Smooth muscle cell (in vitro differentiated cells): ENCODE results near the gene ZNF443. TPM values are rescaled to one million over a fixed set of nuclear protein-coding genes. Genes with fewer than 3 reads are reported as not detected.
"Not testable (repeated sequence)": the region's sequence is repeated elsewhere in the genome, so short reads cannot be mapped to it uniquely, and the experiment has no call there.

Source experiments
- DNase-seq: peaks from one replicate; lab custom pipeline; 2025; ENCODE audit not compliant: unreplicated experiment; lab: John Stamatoyannopoulos, UW
- H2AFZ ChIP-seq: fragments of 200-600 bp; sonication (generic); 2 replicates; pipeline ENCODE4 v1.6.0; 2016; ENCODE audit warnings: antibody characterized with exemption, low read depth, mild to moderate bottlenecking
- H3F3A ChIP-seq: fragments of 200-600 bp; sonication (generic); 2 replicates; pipeline ENCODE4 v1.6.0; 2017; ENCODE audit warnings: antibody characterized with exemption, low read depth
- H3K27ac ChIP-seq: fragments of 200-600 bp; sonication (generic); 2 replicates; pipeline ENCODE4 v1.5.1; 2016; ENCODE audit warnings: low read depth, mild to moderate bottlenecking
- H3K27me3 ChIP-seq: fragments of 200-600 bp; sonication (generic); 2 replicates; pipeline ENCODE4 v1.6.1; 2016; ENCODE audit warnings: low read depth, mild to moderate bottlenecking
- H3K36me3 ChIP-seq: fragments of 200-600 bp; sonication (generic); 2 replicates; pipeline ENCODE4 v1.5.1; 2016; ENCODE audit warnings: low read depth
- H3K4me1 ChIP-seq: fragments of 200-600 bp; sonication (generic); 2 replicates; pipeline ENCODE4 v1.5.1; 2016; ENCODE audit warnings: low read depth
- H3K4me2 ChIP-seq: fragments of 200-600 bp; sonication (generic); 2 replicates; pipeline ENCODE4 v1.6.0; 2016; ENCODE audit warnings: mild to moderate bottlenecking
- H3K4me3 ChIP-seq: fragments of 200-600 bp; sonication (generic); 2 replicates; pipeline ENCODE4 v1.5.1; 2016; ENCODE audit warnings: mild to moderate bottlenecking
- H3K79me2 ChIP-seq: fragments of 200-600 bp; sonication (generic); 2 replicates; pipeline ENCODE4 v1.6.0; 2016; ENCODE audit warnings: low read depth, mild to moderate bottlenecking
- H3K9ac ChIP-seq: fragments of 200-600 bp; sonication (generic); 2 replicates; pipeline ENCODE4 v1.6.0; 2016; ENCODE audit warnings: low read depth
- H3K9me3 ChIP-seq: fragments of 200-600 bp; sonication (generic); replicated peaks from 2 replicates; pipeline ENCODE4 v1.5.1; 2016; ENCODE audit warnings: low read depth
- H4K20me1 ChIP-seq: fragments of 200-600 bp; sonication (generic); 2 replicates; pipeline ENCODE4 v1.6.0; 2016; ENCODE audit warnings: low read depth
- CTCF ChIP-seq: fragments of 200-600 bp; sonication (generic); IDR thresholded peaks from 2 replicates; pipeline ENCODE4 v1.5.1; 2017; ENCODE audit warnings: borderline replicate concordance, mild to moderate bottlenecking, antibody characterized with exemption; ENCODE audit not compliant: insufficient read depth, poor library complexity, severe bottlenecking
- WGBS: methylation state at CpG from one replicate; pipeline ENCODE4 v1.1.7; 2016; ENCODE audit warnings: low lambda C conversion rate; 5-methylcytosine and 5-hydroxymethylcytosine counted together
- polyA plus RNA-seq: library from polyadenylated mRNA; unstranded; fragments of >200 nt; fragmentation: Nextera tagmentation; extraction: Ambion mirVana; gene quantifications from 2 replicates; pipeline ENCODE4 v1.2.1, GENCODE V29; 2016
- total RNA-seq: library from RNA; depleted of rRNA; stranded (reverse); fragments of >200 nt; gene quantifications from 2 replicates; pipeline ENCODE4 v1.2.3, GENCODE V29; 2014

The ZNF443 gene
- total and polyA plus RNA-seq, 2 experiments from 2014 or later: 0.73 to 2.4 TPM

- Histone ChIP-seq H4K20me1 (no peaks in the 10 kb centered on the region), H3F3A (no peaks in the 10 kb centered on the region), H3K9me3 (peaks cover 65% of the 10 kb centered on the region), H2AFZ (no peak overlapping the region), H3K79me2 (no peaks in the 10 kb centered on the region), H3K4me1 (no peaks in the 10 kb centered on the region), H3K27me3 (no peaks in the 10 kb centered on the region), H3K27ac (no peak overlapping the region), H3K4me3 (no peak overlapping the region), H3K4me2 (no peak overlapping the region), H3K36me3 (peaks cover 51% of the 10 kb centered on the region), H3K9ac (no peak overlapping the region)
- no peak for TF ChIP-seq CTCF
- WGBS: 98% methylated on average over 3 of the region's 3 CpGs
- DNase-seq: no peak
These were observed 23.9 kb upstream of the ZNF443 start for GRCh38 chr19:12464769-12465168.

DNA sequence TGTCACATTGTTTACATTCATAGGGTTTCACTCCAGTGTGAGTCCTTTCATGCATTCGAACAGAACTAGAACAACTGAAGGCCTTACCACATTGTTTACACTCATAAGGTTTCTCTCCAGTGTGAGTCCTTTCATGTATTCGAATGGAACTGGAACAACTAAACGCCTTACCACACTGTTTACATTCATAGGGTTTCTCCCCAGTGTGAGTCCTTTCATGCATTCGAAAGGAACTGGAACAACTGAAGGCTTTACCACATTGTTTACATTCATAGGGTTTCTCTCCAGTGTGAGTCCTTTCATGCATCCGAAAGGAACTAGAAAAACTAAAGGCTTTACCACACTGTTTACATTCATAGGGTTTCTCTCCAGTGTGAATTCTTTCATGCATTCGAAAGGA lies 23.3 kb upstream of the ZNF443 start:
- H3F3A ChIP-seq, H3K4me3 ChIP-seq, H3K4me1 ChIP-seq, DNase-seq, H3K27ac ChIP-seq, H4K20me1 ChIP-seq, H3K79me2 ChIP-seq, H2AFZ ChIP-seq, H3K9ac ChIP-seq, H3K4me2 ChIP-seq, H3K27me3 ChIP-seq: not testable (repeated sequence)
- Histone ChIP-seq H3K36me3 (peaks cover 51% of the 10 kb centered on the region), H3K9me3 (peaks cover 68% of the 10 kb centered on the region)
- WGBS: 96% methylated on average over 6 of the region's 6 CpGs

- WGBS: 78% methylated on average over 6 of the region's 6 CpGs
- Histone ChIP-seq H3K27me3 (no peaks in the 10 kb centered on the region), H3K4me2 (no peak overlapping the region), H3K27ac (no peak overlapping the region), H4K20me1 (no peaks in the 10 kb centered on the region), H3F3A (no peaks in the 10 kb centered on the region), H3K79me2 (no peaks in the 10 kb centered on the region), H3K4me3 (no peak overlapping the region), H3K4me1 (no peaks in the 10 kb centered on the region), H3K9me3 (peaks cover 15% of the 10 kb centered on the region), H2AFZ (no peak overlapping the region), H3K36me3 (peaks cover 2% of the 10 kb centered on the region), H3K9ac (no peak overlapping the region)
- TF ChIP-seq CTCF: no peak
- DNase-seq: no peak
These were observed 12.7 kb upstream of the ZNF443 start for GRCh38 chr19:12453495-12453894.

GRCh38 chr19:12450844-12451243 lies 10.0 kb upstream of the ZNF443 start:
- peaks cover 6% of the 10 kb centered on the region for H3K9me3 ChIP-seq
- WGBS: 94% methylated on average over 10 of the region's 10 CpGs
- H2AFZ ChIP-seq: no peak overlapping the region
- H3K4me1 ChIP-seq: no peaks in the 10 kb centered on the region
- H3K79me2 ChIP-seq: no peaks in the 10 kb centered on the region
- H3F3A ChIP-seq: no peaks in the 10 kb centered on the region
- no peak overlapping the region for H3K9ac ChIP-seq
- no peak overlapping the region for H3K27ac ChIP-seq
- DNase-seq: no peak
- H4K20me1 ChIP-seq: no peaks in the 10 kb centered on the region
- H3K27me3 ChIP-seq: no peaks in the 10 kb centered on the region
- TF ChIP-seq CTCF: no peak
- H3K4me2 ChIP-seq: no peak overlapping the region
- H3K36me3 ChIP-seq: no peaks in the 10 kb centered on the region
- H3K4me3 ChIP-seq: no peak overlapping the region
